SKM-1 (cell line): ENCODE data around the gene PRKACG.

Source experiments
- DNase-seq: peaks from one replicate; lab custom pipeline; 2025; ENCODE audit not compliant: unreplicated experiment; lab: John Stamatoyannopoulos, UW

Gene PRKACG

GRCh38 chr9:68983522-68984424 lies 30.1 kb downstream of the PRKACG start:
- no peak for DNase-seq

DNA sequence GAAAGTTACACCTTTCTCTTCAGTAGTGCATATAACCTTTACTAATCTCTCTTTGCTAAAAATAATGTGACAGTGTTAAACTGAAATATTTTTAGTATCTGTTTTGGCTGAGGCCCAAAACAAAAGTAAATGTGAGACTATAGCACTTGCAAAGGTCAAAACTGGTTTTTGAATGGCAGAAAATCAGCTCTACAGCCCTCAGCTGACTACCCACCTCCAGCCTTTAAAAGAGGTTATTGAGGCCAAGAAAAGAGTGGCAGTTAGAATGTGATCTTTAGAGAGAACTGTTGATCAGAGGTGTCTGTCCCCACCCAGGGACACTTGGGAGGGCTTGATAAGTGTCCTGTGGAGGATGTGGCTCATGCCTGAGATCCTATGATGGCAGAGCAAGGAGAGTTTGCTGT lies 30.9 kb downstream of the PRKACG start:
- no peak for DNase-seq

DNA sequence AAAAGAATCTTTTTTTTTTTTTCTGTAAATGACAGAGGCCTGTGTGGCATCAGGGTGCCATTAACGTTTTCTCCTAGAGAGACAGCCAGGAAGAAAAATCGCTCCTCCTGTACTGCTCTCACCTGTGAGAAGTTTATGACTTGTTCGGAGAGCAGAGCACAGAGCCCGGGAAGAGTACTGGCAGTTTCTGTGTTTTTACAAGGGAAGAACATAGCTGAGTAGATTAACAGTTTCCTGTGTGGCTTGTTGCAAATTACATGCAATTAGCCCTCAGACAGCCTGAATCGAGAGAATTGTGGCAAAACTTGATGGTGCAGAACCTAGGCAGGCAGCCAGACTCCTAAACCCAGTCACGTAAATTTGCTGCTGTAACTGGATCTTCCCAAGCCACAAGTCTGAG lies 32.1 kb downstream of the PRKACG start:
- DNase-seq, result no peak

DNA sequence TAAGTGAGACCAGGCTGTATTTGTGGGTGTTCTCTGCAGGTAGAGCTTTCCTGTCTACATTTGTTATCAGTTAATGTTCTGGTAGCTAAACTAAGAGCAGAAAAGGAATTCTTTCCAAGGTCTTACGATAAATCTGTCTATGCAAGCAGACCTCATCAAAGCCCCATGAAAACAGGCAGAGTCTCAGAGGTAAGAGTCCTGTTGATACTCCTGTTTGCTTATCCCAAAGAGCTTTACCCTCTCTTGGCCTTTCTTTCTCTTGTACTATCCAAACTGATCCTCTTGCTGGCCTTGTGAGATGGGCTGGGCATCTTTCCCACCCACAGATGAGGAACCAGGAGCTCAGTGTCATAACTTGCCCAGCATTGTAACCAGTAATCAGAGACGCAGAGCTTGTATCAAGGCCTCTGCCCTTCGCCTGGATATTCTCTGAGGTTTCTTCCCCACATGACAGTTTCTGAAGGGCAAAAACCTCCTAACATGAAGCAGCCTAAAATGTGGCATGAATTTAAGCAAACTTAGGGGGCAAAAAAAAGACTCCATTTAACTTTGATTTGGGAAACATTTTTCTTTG lies 33.5 kb downstream of the PRKACG start:
- DNase-seq, result no peak

DNA sequence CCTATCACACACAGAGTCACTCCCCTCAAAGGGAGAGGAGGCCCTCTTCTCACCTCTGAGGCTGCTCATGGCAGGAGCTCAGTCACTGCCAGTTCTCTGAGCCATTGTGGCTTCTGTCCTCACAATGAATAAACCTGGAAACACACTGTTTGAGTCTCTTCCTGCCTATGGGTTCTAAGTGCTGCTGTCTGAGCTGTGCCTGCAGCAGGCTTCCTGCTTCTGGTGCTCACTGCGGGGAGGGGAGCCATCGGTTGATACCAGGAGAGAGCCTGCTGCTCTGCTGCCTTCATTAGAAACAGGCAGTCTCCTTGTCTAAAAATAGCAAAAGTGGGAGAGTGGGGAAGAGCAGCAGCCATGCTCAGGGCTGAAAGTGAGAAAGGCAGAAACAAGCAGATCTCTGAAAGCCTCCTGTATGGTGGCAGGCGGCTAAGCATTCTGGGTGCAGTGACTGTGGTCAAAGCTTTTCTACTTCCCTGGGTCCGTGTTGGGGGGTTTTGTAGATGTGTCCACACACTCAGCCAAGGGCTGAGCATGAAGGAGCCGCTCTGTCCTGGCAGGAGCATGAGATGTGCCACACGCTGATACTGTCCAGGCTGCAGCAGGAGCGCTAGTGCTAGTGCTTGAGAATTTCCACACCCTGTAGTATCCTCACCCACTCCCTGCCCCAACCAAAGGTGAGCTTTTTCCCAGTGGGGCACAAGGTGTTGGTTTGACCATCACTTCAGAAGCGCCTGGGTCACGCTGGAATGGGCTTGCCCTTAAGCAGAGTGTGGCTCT lies 34.2 kb downstream of the PRKACG start:
- no peak for DNase-seq

DNA sequence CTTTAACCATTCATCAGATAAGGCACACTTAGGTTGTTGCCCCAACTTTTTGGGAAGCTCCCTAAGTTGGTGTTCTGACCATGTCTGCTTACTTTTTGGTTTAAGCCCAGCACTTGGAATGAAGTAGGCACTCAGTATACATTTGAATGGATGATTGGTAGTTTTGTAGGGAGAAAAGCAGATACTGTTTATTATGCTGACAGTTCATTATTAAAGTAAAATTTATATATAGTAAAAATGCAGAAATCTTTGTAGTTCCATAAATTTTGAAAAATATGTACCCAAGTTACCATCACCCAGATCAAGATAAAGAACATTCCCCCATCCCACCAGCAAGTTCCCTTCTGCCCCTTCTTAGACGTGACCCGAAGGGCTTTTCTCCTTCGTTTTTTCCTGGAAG lies 35.4 kb downstream of the PRKACG start:
- no peak for DNase-seq

DNA sequence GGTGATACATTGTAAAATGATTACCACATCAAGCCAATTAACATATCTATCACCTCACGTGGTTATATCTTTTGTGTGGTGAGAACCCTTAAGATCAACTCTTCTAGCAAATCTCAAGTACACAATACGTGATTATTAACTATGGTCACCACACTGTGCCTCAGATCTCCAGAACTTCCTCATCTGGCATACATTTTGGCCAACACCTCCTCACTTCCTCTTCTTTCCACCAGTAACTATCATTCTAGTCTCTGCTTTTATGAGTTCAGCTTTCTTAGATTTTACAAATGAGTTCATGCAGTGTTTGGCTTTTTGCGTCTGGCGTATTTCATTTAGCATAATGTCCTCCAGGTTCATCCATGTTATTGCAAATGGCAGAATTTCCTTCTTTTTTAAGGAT lies 35.8 kb downstream of the PRKACG start:
- DNase-seq, result peak; percentile 64

GRCh38 chr9:68975365-68976043 lies 38.4 kb downstream of the PRKACG start:
- no peak for DNase-seq

DNA sequence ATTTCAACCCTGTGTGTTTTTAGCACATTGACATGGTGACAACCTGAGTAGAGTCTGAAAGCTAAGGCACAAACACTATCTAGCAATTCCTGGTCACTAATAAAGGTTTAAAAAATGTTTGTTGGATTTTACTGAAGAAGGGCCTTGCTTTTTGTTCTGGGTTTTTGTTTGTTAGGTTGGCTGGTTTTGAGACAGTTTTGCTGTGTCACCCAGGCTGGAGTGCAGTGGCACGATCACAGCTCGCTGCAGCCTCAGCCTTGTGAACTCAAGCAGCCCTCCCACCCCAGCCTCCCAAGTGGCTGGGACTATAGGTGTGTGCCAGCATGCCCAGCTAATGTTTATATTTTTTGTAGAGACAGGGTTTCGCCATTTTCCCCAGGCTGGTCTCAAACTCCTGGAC lies 39.0 kb downstream of the PRKACG start:
- no peak for DNase-seq

DNA sequence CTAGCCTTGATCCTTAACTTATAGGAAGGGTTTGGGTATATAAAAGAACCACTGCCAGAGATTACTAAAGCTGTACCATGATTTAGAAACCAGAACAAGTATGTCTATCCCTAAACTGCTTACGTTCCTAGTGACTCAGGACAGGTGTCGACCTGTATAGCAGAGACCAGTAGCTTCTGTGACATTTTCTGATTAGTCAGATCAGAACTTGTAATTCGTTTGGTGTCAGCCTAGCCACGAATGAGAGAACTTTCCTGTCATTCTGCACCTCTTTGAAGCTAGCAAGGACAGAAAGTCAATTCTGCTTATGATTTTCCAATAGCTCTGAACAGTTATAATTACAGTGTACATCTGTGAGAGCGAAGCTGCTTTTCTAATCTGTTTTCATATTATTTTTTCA lies 39.5 kb downstream of the PRKACG start:
- no peak for DNase-seq

DNA sequence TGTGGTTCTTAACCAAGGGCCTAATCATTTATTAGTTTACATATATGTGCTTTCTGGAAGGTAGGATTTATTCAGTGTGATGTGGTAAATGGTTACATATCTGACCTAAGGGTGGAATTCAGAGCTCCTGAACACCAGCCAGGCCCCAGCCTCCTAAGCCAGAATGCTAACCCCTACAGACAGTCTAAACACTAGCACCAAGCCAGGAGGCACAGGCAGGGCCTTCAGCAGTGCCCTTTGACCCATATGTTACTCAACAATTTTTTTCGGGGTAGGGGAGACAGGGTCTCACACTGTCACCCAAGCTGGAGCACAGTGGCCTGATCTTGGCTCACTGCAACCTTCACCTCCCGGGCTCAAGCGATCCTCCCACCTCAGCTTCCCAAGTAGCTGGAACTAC lies 40.3 kb downstream of the PRKACG start:
- DNase-seq, result no peak

DNA sequence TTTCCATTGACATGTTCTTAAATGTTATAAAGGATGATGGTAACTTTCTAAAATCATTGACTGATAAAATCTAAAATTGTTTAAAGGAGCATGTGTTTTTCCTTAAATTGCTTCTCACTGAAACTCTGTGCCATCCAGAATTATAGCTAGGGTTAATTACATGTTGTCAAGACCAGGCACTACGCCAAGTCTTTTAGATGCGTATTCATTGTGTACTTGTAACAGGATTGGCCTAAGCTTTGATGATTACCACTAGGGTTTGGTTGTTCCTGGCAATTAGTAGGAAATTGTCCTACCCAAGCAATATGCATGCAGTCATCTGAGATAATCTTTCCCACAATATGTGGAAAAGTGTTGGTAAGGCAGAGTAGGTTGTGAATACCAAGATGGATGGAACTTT lies 43.8 kb downstream of the PRKACG start:
- no peak for DNase-seq

- DNase-seq, result no peak
Measured at GRCh38 chr9:68969538-68969937, 44.4 kb downstream of the PRKACG start.

- no peak for DNase-seq
Measured at GRCh38 chr9:68967800-68968199, 46.1 kb downstream of the PRKACG start.

DNA sequence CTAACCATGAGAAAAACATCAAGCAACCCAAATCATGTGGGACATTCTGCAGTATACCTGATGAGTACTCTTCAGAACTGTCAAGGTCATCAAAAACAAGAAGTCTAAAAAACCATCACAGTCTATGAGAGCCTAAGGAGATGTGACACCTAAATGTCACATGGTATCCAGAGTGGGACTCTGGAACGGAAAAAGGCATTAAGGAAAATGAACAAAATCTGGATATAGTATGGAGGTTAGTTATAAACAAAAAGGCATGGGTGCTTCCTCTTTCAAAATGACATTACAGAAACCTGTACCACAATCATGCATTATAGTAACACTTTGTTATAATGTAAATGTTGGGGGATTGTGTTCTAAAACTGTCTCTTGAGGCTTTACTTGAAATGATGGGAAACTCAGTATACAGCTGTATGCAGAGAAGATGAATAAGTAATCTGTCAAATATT lies 47.4 kb downstream of the PRKACG start:
- no peak for DNase-seq

GRCh38 chr9:68964765-68965164 lies 49.1 kb downstream of the PRKACG start:
- DNase-seq, result no peak

DNA sequence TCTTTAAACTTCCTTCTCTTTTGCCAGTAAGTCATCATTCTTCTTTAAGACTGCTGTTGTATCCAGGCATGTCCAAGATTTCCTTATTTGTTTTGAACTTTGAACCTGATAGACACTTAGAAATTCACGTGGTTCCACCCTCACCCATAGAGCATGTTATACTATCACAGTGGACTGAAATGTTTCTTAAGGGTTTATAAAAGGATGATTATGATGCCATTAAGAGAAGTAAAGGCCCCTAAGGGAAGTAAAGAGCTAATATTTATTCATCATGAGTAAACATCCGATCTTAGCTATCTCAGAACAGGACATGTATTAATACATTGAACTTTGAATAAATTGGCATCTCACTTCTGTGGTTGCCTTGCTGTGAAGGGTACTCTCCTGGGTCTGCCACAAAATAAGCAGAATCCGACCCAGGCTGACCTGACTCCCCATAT lies 49.8 kb downstream of the PRKACG start:
- no peak for DNase-seq

DNA sequence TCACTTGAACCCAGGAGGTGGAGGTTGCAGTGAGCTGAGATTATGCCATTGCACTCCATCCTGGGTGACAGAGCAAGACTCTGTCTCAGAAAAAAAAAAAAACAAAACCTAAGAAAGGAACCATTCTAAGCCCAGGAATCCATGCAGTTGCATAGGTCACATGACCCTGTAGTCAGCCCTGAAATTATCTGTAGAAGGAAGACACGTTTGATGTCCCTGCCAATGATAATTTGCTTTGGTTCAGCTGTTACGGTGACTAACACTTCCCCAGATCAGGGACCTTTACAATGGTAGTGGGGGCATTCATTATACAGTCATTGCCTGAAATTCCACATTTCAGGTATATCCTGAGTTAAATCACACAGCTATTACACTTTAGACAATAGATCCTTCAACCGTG lies 50.5 kb downstream of the PRKACG start:
- DNase-seq, result no peak
